H9 (cell line): ENCODE results near the gene CXXC5. TPM values are rescaled to one million over a fixed set of nuclear protein-coding genes. Genes with fewer than 3 reads are reported as not detected.

Experiments used
- DNase-seq: peaks from one replicate; pipeline ENCODE4 v3.0.0-alpha.2; 2017
- H2AFZ ChIP-seq: one replicate; pipeline ENCODE4 v1.6.1; 2013; ENCODE audit warnings: mild to moderate bottlenecking, low read length, control low read depth, moderate library complexity
- H2AK5ac ChIP-seq: 2 replicates; pipeline ENCODE4 v1.6.1; 2013; ENCODE audit warnings: low read length, control low read depth, mixed read lengths; ENCODE audit not compliant: insufficient read length
- H2BK120ac ChIP-seq: one replicate; pipeline ENCODE4 v1.6.1; 2013; ENCODE audit warnings: low read depth, mild to moderate bottlenecking, low read length, control low read depth, inconsistent platforms; ENCODE audit not compliant: poor library complexity, severe bottlenecking
- H2BK12ac ChIP-seq: 2 replicates; pipeline ENCODE4 v1.6.1; 2013; ENCODE audit warnings: low read length, control low read depth, mixed read lengths, low read depth; ENCODE audit not compliant: insufficient read length
- H2BK15ac ChIP-seq: 2 replicates; pipeline ENCODE4 v1.6.1; 2013; ENCODE audit warnings: low read depth, low read length, control low read depth
- H2BK20ac ChIP-seq: one replicate; pipeline ENCODE4 v1.6.1; 2013; ENCODE audit warnings: low read depth, mild to moderate bottlenecking, low read length, control low read depth, inconsistent platforms; ENCODE audit not compliant: poor library complexity, severe bottlenecking
- H2BK5ac ChIP-seq: 2 replicates; pipeline ENCODE4 v1.6.1; 2013; ENCODE audit warnings: low read length, control low read depth, mixed read lengths; ENCODE audit not compliant: insufficient read length
- H3K14ac ChIP-seq: 2 replicates; pipeline ENCODE4 v1.6.1; 2013; ENCODE audit warnings: low read length, control low read depth; ENCODE audit not compliant: insufficient read depth
- H3K18ac ChIP-seq: 2 replicates; pipeline ENCODE4 v1.6.1; 2013; ENCODE audit warnings: low read depth, mild to moderate bottlenecking, mixed read lengths, low read length, control low read depth; ENCODE audit not compliant: insufficient read length
- H3K23ac ChIP-seq: 2 replicates; pipeline ENCODE4 v1.6.1; 2013; ENCODE audit warnings: low read length, control low read depth, mixed read lengths, low read depth; ENCODE audit not compliant: insufficient read length
- H3K23me2 ChIP-seq: 2 replicates; pipeline ENCODE4 v1.6.1; 2013; ENCODE audit warnings: low read depth, mild to moderate bottlenecking, mixed read lengths, low read length, control low read depth; ENCODE audit not compliant: insufficient read length, poor library complexity, severe bottlenecking
- H3K27ac ChIP-seq: 2 replicates; pipeline ENCODE4 v1.5.1; 2013; ENCODE audit warnings: low read length, control low read depth, mixed read lengths, low read depth; ENCODE audit not compliant: insufficient read length
- H3K27me3 ChIP-seq: 2 replicates; pipeline ENCODE4 v1.6.1; 2013; ENCODE audit warnings: low read length, control low read depth, inconsistent platforms; ENCODE audit not compliant: insufficient read depth
- H3K4ac ChIP-seq: 2 replicates; pipeline ENCODE4 v1.6.1; 2013; ENCODE audit warnings: low read depth, mild to moderate bottlenecking, control low read depth, inconsistent platforms, low read length, moderate library complexity
- H3K4me1 ChIP-seq: 2 replicates; pipeline ENCODE4 v1.6.1; 2013; ENCODE audit warnings: low read length, control low read depth, inconsistent platforms; ENCODE audit not compliant: insufficient read depth
- H3K4me2 ChIP-seq: 2 replicates; pipeline ENCODE4 v1.6.1; 2013; ENCODE audit warnings: low read length, control low read depth, mixed read lengths; ENCODE audit not compliant: insufficient read length, insufficient read depth
- H3K56ac ChIP-seq: 2 replicates; pipeline ENCODE4 v1.6.1; 2013; ENCODE audit warnings: low read depth, mild to moderate bottlenecking, mixed read lengths, low read length, control low read depth; ENCODE audit not compliant: insufficient read length
- H3K79me1 ChIP-seq: 2 replicates; pipeline ENCODE4 v1.6.1; 2013; ENCODE audit warnings: low read depth, mild to moderate bottlenecking, moderate library complexity, low read length, control low read depth, inconsistent platforms; ENCODE audit not compliant: insufficient read depth, poor library complexity, severe bottlenecking
- H3K79me2 ChIP-seq: 2 replicates; pipeline ENCODE4 v1.6.1; 2013; ENCODE audit warnings: low read length, control low read depth, inconsistent platforms; ENCODE audit not compliant: insufficient read depth
- H3K9ac ChIP-seq: 2 replicates; pipeline ENCODE4 v1.6.1; 2013; ENCODE audit warnings: low read length, control low read depth, mixed read lengths; ENCODE audit not compliant: insufficient read length; ENCODE audit errors: extremely low read depth
- H3K9me3 ChIP-seq: one replicate; pipeline ENCODE4 v1.6.1; 2013; ENCODE audit warnings: low read depth, low read length, inconsistent platforms; ENCODE audit not compliant: control insufficient read depth
- H3T11ph ChIP-seq: one replicate; pipeline ENCODE4 v1.6.1; 2013; ENCODE audit warnings: mild to moderate bottlenecking, low read length, control low read depth, inconsistent platforms
- H4K20me1 ChIP-seq: one replicate; pipeline ENCODE4 v1.6.1; 2013; ENCODE audit not compliant: control insufficient read depth, insufficient read length, insufficient read depth
- H4K5ac ChIP-seq: 2 replicates; pipeline ENCODE4 v1.6.1; 2013; ENCODE audit warnings: low read depth, mild to moderate bottlenecking, mixed read lengths, low read length, control low read depth; ENCODE audit not compliant: insufficient read length
- H4K8ac ChIP-seq: replicated peaks from 2 replicates; pipeline ENCODE4 v1.6.1; 2013; ENCODE audit warnings: low read length, control low read depth, mixed read lengths, low read depth; ENCODE audit not compliant: insufficient read length
- H4K91ac ChIP-seq: 2 replicates; pipeline ENCODE4 v1.6.1; 2013; ENCODE audit warnings: low read depth, mild to moderate bottlenecking, moderate library complexity, mixed read lengths, low read length, control low read depth; ENCODE audit not compliant: insufficient read length
- H3K27ac Mint-ChIP-seq, 3 experiments: 2 replicates in 2 of 3; 3 replicates in 1 of 3; pipeline ENCODE4 v1.8.0; 2020 to 2021; ENCODE audit warnings: mixed read lengths in 3 of 3, mild to moderate bottlenecking in 1 of 3, moderate library complexity in 1 of 3
- H3K27me3 Mint-ChIP-seq: 2 replicates; pipeline ENCODE4 v1.8.0; 2021; ENCODE audit warnings: low read depth, mild to moderate bottlenecking, moderate library complexity, mixed read lengths
- H3K36me3 Mint-ChIP-seq, 3 experiments: 2 replicates in 2 of 3; 3 replicates in 1 of 3; pipeline ENCODE4 v1.8.0; 2020 to 2021; ENCODE audit warnings: low read depth in 3 of 3, mixed read lengths in 3 of 3; ENCODE audit not compliant: insufficient read depth in 1 of 3
- H3K4me1 Mint-ChIP-seq, 2 experiments: 2 replicates each; pipeline ENCODE4 v1.8.0; 2020; ENCODE audit warnings: mixed read lengths in 2 of 2
- H3K4me3 Mint-ChIP-seq, 2 experiments: 2 replicates in 1 of 2; 3 replicates in 1 of 2; pipeline ENCODE4 v1.8.0; 2020 to 2021; ENCODE audit warnings: mild to moderate bottlenecking in 2 of 2, mixed read lengths in 2 of 2, moderate library complexity in 1 of 2
- H3K9me3 Mint-ChIP-seq, 2 experiments: 2 replicates in 1 of 2; 3 replicates in 1 of 2; pipeline ENCODE4 v1.8.0; 2020; ENCODE audit warnings: mild to moderate bottlenecking in 2 of 2, mixed read lengths in 2 of 2, moderate library complexity in 1 of 2
- CTCF ChIP-seq: fragments of 200-600 bp; sonication (generic); conservative IDR thresholded peaks from 3 replicates; pipeline ENCODE4 v1.8.0; 2021; ENCODE audit warnings: antibody characterized with exemption, mild to moderate bottlenecking
- WGBS: extraction: QIAGEN DNeasy Blood & Tissue Kit; methylation state at CpG from one replicate; pipeline ENCODE4 v1.1.7; 2013; ENCODE audit warnings: missing lambda C conversion rate, low lambda C conversion rate, mixed read lengths; ENCODE audit not compliant: insufficient read length; ENCODE audit errors: extremely low coverage; 5-methylcytosine and 5-hydroxymethylcytosine counted together
- total RNA-seq: library from RNA; stranded (reverse); gene quantifications from 2 replicates; pipeline ENCODE4 v1.2.1, GENCODE V29; 2021

Gene CXXC5
- total RNA-seq, 1 experiment from 2014 or later, result 105 TPM

- Histone ChIP-seq H3K4ac (no peak overlapping the region), H3K27ac (no peak overlapping the region), H4K91ac (no peak overlapping the region), H4K20me1 (no peaks in the 10 kb centered on the region), H3K18ac (no peak overlapping the region), H2BK120ac (no peak overlapping the region), H3K14ac (no peak overlapping the region), H3K79me1 (no peaks in the 10 kb centered on the region), H4K5ac (no peak overlapping the region), H3K23ac (no peak overlapping the region), H2AK5ac (no peak overlapping the region), H3K23me2 (no peaks in the 10 kb centered on the region), H3K9ac (no peak overlapping the region), H3K79me2 (peaks cover 21% of the 10 kb centered on the region; the same call in 1 of the 2 replicates), H3K4me2 (no peak overlapping the region), H3T11ph (no peak overlapping the region), H3K56ac (no peak overlapping the region), H2BK20ac (no peak overlapping the region), H2BK12ac (no peak overlapping the region), H2BK5ac (no peak overlapping the region), H2AFZ (no peak overlapping the region), H3K4me1 (no peaks in the 10 kb centered on the region), H3K9me3 (no peaks in the 10 kb centered on the region), H2BK15ac (no peak overlapping the region), H3K27me3 (no peaks in the 10 kb centered on the region), H4K8ac (no peak overlapping the region)
- Mint-ChIP-seq H3K4me3 (peak overlapping the region in 1 of 2 experiments; percentile 10; a peak in 1 of 5 replicates), H3K4me1 (peaks cover 25 to 39% of the 10 kb centered on the region in 2 experiments), H3K27ac (peak overlapping the region; percentile 70 to 94 (median 82); a peak in 4 of 7 replicates), H3K27me3 (no peaks in the 10 kb centered on the region; the same call in 1 of the 2 replicates), H3K9me3 (no peaks in the 10 kb centered on the region), H3K36me3 (peaks cover 13 to 28% (median 21%) of the 10 kb centered on the region in 3 experiments; a peak in 6 of 7 replicates)
- TF ChIP-seq CTCF, result no peak
- DNase-seq, result no peak
- no CpG with 5 or more reads among the region's 29 CpGs for WGBS
These were observed 29.0 kb downstream of the CXXC5 start for GRCh38 chr5:139676951-139677735.
